ENCODE measurements around the gene SNAPC2. TPM values are rescaled to one million over a fixed set of nuclear protein-coding genes. Genes with fewer than 3 reads are reported as not detected.

The SNAPC2 gene
- total and polyA plus RNA-seq, 2 donors, result 6.4 to 16.0 TPM

GRCh38 chr19:7905268-7905667, 14.9 kb upstream of the SNAPC2 start:
- H3K27ac ChIP-seq (ENCODE audit: low read depth in 1 of 2, low read length in 1 of 2), result no peak overlapping the region
- DNase-seq (ENCODE audit: low read depth in 6 of 9, low spot score in 9 of 9), result no peak
- H3K4me3 ChIP-seq (ENCODE audit: low read length in 2 of 2), result no peak overlapping the region

GRCh38 chr19:7905859-7906258, 14.3 kb upstream of the SNAPC2 start:
- peaks cover 13 to 25% of the 10 kb centered on the region in 2 donors for H3K4me1 ChIP-seq (ENCODE audit: control insufficient read depth in 2 of 2, insufficient read depth in 2 of 2, low read length in 2 of 2)
- 93% methylated on average over 10 of the region's 10 CpGs for WGBS

More at GRCh38 chr19:7905268-7905667, 14.9 kb upstream of the SNAPC2 start:
- peaks cover 21 to 35% of the 10 kb centered on the region in 2 donors for H3K36me3 ChIP-seq (ENCODE audit: control insufficient read depth in 2 of 2, insufficient read depth in 2 of 2, low read length in 1 of 2)
- H3K4me1 ChIP-seq (ENCODE audit: control insufficient read depth in 2 of 2, insufficient read depth in 2 of 2, low read length in 2 of 2), result peaks cover 13 to 25% of the 10 kb centered on the region in 2 donors
- 91% methylated on average over 10 of the region's 10 CpGs for WGBS
- peaks cover 0 to 5% of the 10 kb centered on the region in 2 donors for H3K9me3 ChIP-seq (ENCODE audit: control insufficient read depth in 2 of 2, insufficient read depth in 1 of 2, low read length in 1 of 2)
- H3K27me3 ChIP-seq (ENCODE audit: control insufficient read depth in 2 of 2, insufficient read depth in 1 of 2, low read length in 1 of 2), result peaks cover 0 to 9% of the 10 kb centered on the region in 2 donors

GRCh38 chr19:7907122-7907521, 13.0 kb upstream of the SNAPC2 start:
- Histone ChIP-seq H3K4me1 (ENCODE audit: control insufficient read depth in 2 of 2, insufficient read depth in 2 of 2, low read length in 2 of 2) (peaks cover 13 to 25% of the 10 kb centered on the region in 2 donors), H3K36me3 (ENCODE audit: control insufficient read depth in 2 of 2, insufficient read depth in 2 of 2, low read length in 1 of 2) (peaks cover 39 to 54% of the 10 kb centered on the region in 2 donors)

More at GRCh38 chr19:7905859-7906258, 14.3 kb upstream of the SNAPC2 start:
- peaks cover 0 to 5% of the 10 kb centered on the region in 2 donors for H3K9me3 ChIP-seq (ENCODE audit: control insufficient read depth in 2 of 2, insufficient read depth in 1 of 2, low read length in 1 of 2)
- peaks cover 0 to 6% of the 10 kb centered on the region in 2 donors for H3K27me3 ChIP-seq (ENCODE audit: control insufficient read depth in 2 of 2, insufficient read depth in 1 of 2, low read length in 1 of 2)
- no peak for DNase-seq (ENCODE audit: low read depth in 6 of 9, low spot score in 9 of 9)
- H3K4me3 ChIP-seq (ENCODE audit: low read length in 2 of 2), result no peak overlapping the region
- peaks cover 27 to 41% of the 10 kb centered on the region in 2 donors for H3K36me3 ChIP-seq (ENCODE audit: control insufficient read depth in 2 of 2, insufficient read depth in 2 of 2, low read length in 1 of 2)
- H3K27ac ChIP-seq (ENCODE audit: low read depth in 1 of 2, low read length in 1 of 2), result no peak overlapping the region

GRCh38 chr19:7907544-7907943, 12.6 kb upstream of the SNAPC2 start:
- H3K9me3 ChIP-seq (ENCODE audit: control insufficient read depth in 2 of 2, insufficient read depth in 1 of 2, low read length in 1 of 2), result peaks cover 1 to 5% of the 10 kb centered on the region in 2 donors
- H3K36me3 ChIP-seq (ENCODE audit: control insufficient read depth in 2 of 2, insufficient read depth in 2 of 2, low read length in 1 of 2), result peaks cover 43 to 58% of the 10 kb centered on the region in 2 donors
- no peak for DNase-seq (ENCODE audit: low read depth in 6 of 9, low spot score in 9 of 9)
- no peak overlapping the region for H3K27ac ChIP-seq (ENCODE audit: low read depth in 1 of 2, low read length in 1 of 2)
- peaks cover 0 to 6% of the 10 kb centered on the region in 2 donors for H3K27me3 ChIP-seq (ENCODE audit: control insufficient read depth in 2 of 2, insufficient read depth in 1 of 2, low read length in 1 of 2)
- H3K4me3 ChIP-seq (ENCODE audit: low read length in 2 of 2), result no peak overlapping the region
- 96% methylated on average over 11 of the region's 11 CpGs for WGBS
- peaks cover 13 to 23% of the 10 kb centered on the region in 2 donors for H3K4me1 ChIP-seq (ENCODE audit: control insufficient read depth in 2 of 2, insufficient read depth in 2 of 2, low read length in 2 of 2)

More at GRCh38 chr19:7907122-7907521, 13.0 kb upstream of the SNAPC2 start:
- DNase-seq (ENCODE audit: low read depth in 6 of 9, low spot score in 9 of 9), result no peak
- Histone ChIP-seq H3K27me3 (ENCODE audit: control insufficient read depth in 2 of 2, insufficient read depth in 1 of 2, low read length in 1 of 2) (peaks cover 0 to 6% of the 10 kb centered on the region in 2 donors), H3K27ac (ENCODE audit: low read depth in 1 of 2, low read length in 1 of 2) (no peak overlapping the region), H3K9me3 (ENCODE audit: control insufficient read depth in 2 of 2, insufficient read depth in 1 of 2, low read length in 1 of 2) (peaks cover 0 to 5% of the 10 kb centered on the region in 2 donors), H3K4me3 (ENCODE audit: low read length in 2 of 2) (no peak overlapping the region)
- 96% methylated on average over 19 of the region's 19 CpGs for WGBS

- peaks cover 1 to 2% of the 10 kb centered on the region in 2 donors for H3K9me3 ChIP-seq (ENCODE audit: control insufficient read depth in 2 of 2, insufficient read depth in 1 of 2, low read length in 1 of 2)
- peaks cover 0 to 3% of the 10 kb centered on the region in 2 donors for H3K27me3 ChIP-seq (ENCODE audit: control insufficient read depth in 2 of 2, insufficient read depth in 1 of 2, low read length in 1 of 2)
- peaks cover 49 to 65% of the 10 kb centered on the region in 2 donors for H3K36me3 ChIP-seq (ENCODE audit: control insufficient read depth in 2 of 2, insufficient read depth in 2 of 2, low read length in 1 of 2)
- H3K4me3 ChIP-seq (ENCODE audit: low read length in 2 of 2), result no peak overlapping the region
- H3K27ac ChIP-seq (ENCODE audit: low read depth in 1 of 2, low read length in 1 of 2), result no peak overlapping the region
- 95% methylated on average over 14 of the region's 14 CpGs for WGBS
- no peak for DNase-seq (ENCODE audit: low read depth in 6 of 9, low spot score in 9 of 9)
- peaks cover 9 to 17% of the 10 kb centered on the region in 2 donors for H3K4me1 ChIP-seq (ENCODE audit: control insufficient read depth in 2 of 2, insufficient read depth in 2 of 2, low read length in 2 of 2)
Observed at GRCh38 chr19:7908078-7908699, 11.9 kb upstream of the SNAPC2 start.

GRCh38 chr19:7908742-7909461, 11.2 kb upstream of the SNAPC2 start:
- whole genome bisulfite sequencing, result 97% methylated on average over 19 of the region's 19 CpGs
- peaks cover 0 to 9% of the 10 kb centered on the region in 2 donors for H3K27me3 ChIP-seq (ENCODE audit: control insufficient read depth in 2 of 2, insufficient read depth in 1 of 2, low read length in 1 of 2)
- peaks cover 0 to 1% of the 10 kb centered on the region in 2 donors for H3K9me3 ChIP-seq (ENCODE audit: control insufficient read depth in 2 of 2, insufficient read depth in 1 of 2, low read length in 1 of 2)
- no peak for DNase-seq (ENCODE audit: low read depth in 6 of 9, low spot score in 9 of 9)
- peaks cover 50 to 68% of the 10 kb centered on the region in 2 donors for H3K36me3 ChIP-seq (ENCODE audit: control insufficient read depth in 2 of 2, insufficient read depth in 2 of 2, low read length in 1 of 2)
- peaks cover 9 to 15% of the 10 kb centered on the region in 2 donors for H3K4me1 ChIP-seq (ENCODE audit: control insufficient read depth in 2 of 2, insufficient read depth in 2 of 2, low read length in 2 of 2)
- H3K4me3 ChIP-seq (ENCODE audit: low read length in 2 of 2), result no peak overlapping the region
- no peak overlapping the region for H3K27ac ChIP-seq (ENCODE audit: low read depth in 1 of 2, low read length in 1 of 2)

- Histone ChIP-seq H3K9me3 (ENCODE audit: control insufficient read depth in 2 of 2, insufficient read depth in 1 of 2, low read length in 1 of 2) (peaks cover 0 to 1% of the 10 kb centered on the region in 2 donors), H3K4me1 (ENCODE audit: control insufficient read depth in 2 of 2, insufficient read depth in 2 of 2, low read length in 2 of 2) (peaks cover 6 to 11% of the 10 kb centered on the region in 2 donors), H3K4me3 (ENCODE audit: low read length in 2 of 2) (no peak overlapping the region), H3K27ac (ENCODE audit: low read depth in 1 of 2, low read length in 1 of 2) (no peak overlapping the region), H3K27me3 (ENCODE audit: control insufficient read depth in 2 of 2, insufficient read depth in 1 of 2, low read length in 1 of 2) (peaks cover 5 to 16% of the 10 kb centered on the region in 2 donors), H3K36me3 (ENCODE audit: control insufficient read depth in 2 of 2, insufficient read depth in 2 of 2, low read length in 1 of 2) (peaks cover 50 to 68% of the 10 kb centered on the region in 2 donors)
- no peak for DNase-seq (ENCODE audit: low read depth in 6 of 9, low spot score in 9 of 9)
- 98% methylated on average over 21 of the region's 21 CpGs for WGBS
Observed at GRCh38 chr19:7909471-7910067, 10.6 kb upstream of the SNAPC2 start.

GRCh38 chr19:7910321-7911161, 9.6 kb upstream of the SNAPC2 start:
- no peak for DNase-seq (ENCODE audit: low read depth in 6 of 9, low spot score in 9 of 9)
- Histone ChIP-seq H3K9me3 (ENCODE audit: control insufficient read depth in 2 of 2, insufficient read depth in 1 of 2, low read length in 1 of 2) (peaks cover 0 to 1% of the 10 kb centered on the region in 2 donors), H3K27me3 (ENCODE audit: control insufficient read depth in 2 of 2, insufficient read depth in 1 of 2, low read length in 1 of 2) (peaks cover 15 to 26% of the 10 kb centered on the region in 2 donors), H3K4me1 (ENCODE audit: control insufficient read depth in 2 of 2, insufficient read depth in 2 of 2, low read length in 2 of 2) (peaks cover 3% of the 10 kb centered on the region in 2 donors), H3K4me3 (ENCODE audit: low read length in 2 of 2) (no peak overlapping the region), H3K36me3 (ENCODE audit: control insufficient read depth in 2 of 2, insufficient read depth in 2 of 2, low read length in 1 of 2) (peaks cover 50 to 68% of the 10 kb centered on the region in 2 donors), H3K27ac (ENCODE audit: low read depth in 1 of 2, low read length in 1 of 2) (no peak overlapping the region)
- 98% methylated on average over 54 of the region's 54 CpGs for WGBS

Data from thymus (tissue), 11 donors.